Activated T-cell treated with anti-CD3 and anti-CD28 coated beads, Interleukin-2, amount 50 U/mL, for 48 hours (primary cell): ENCODE results near the gene IRF2BP2.

Experiments
- DNase-seq, 2 experiments: peaks; one replicate each; pipeline ENCODE4 v3.0.0-alpha.2; 2020

IRF2BP2 gene

GRCh38 chr1:234633246-234634003, 23.4 kb upstream of the IRF2BP2 start:
- no peak for DNase-seq

GRCh38 chr1:234632225-234632624, 22.2 kb upstream of the IRF2BP2 start:
- DNase-seq = no peak

GRCh38 chr1:234631721-234632125, 21.7 kb upstream of the IRF2BP2 start:
- DNase-seq = no peak

GRCh38 chr1:234629026-234629425, 19.0 kb upstream of the IRF2BP2 start:
- DNase-seq = no peak

GRCh38 chr1:234628089-234628488, 18.1 kb upstream of the IRF2BP2 start:
- no peak for DNase-seq

- no peak for DNase-seq
These were observed 17.3 kb upstream of the IRF2BP2 start for GRCh38 chr1:234627009-234627950.

- DNase-seq = no peak
These were observed 16.4 kb upstream of the IRF2BP2 start for GRCh38 chr1:234626391-234626790.

- no peak for DNase-seq
These were observed 14.7 kb upstream of the IRF2BP2 start for GRCh38 chr1:234624724-234625117.

GRCh38 chr1:234621657-234622335, 11.8 kb upstream of the IRF2BP2 start:
- DNase-seq = no peak

- DNase-seq = no peak
These were observed 11.1 kb upstream of the IRF2BP2 start for GRCh38 chr1:234621127-234621468.

GRCh38 chr1:234620272-234621126, 10.5 kb upstream of the IRF2BP2 start:
- DNase-seq = no peak

- DNase-seq = no peak
These were observed 9.8 kb upstream of the IRF2BP2 start for GRCh38 chr1:234619794-234620247.

- no peak for DNase-seq
These were observed 9.1 kb upstream of the IRF2BP2 start for GRCh38 chr1:234619071-234619480.

- DNase-seq = no peak
These were observed 8.7 kb upstream of the IRF2BP2 start for GRCh38 chr1:234618737-234619049.

- no peak for DNase-seq
These were observed 8.2 kb upstream of the IRF2BP2 start for GRCh38 chr1:234617986-234618736.

GRCh38 chr1:234617131-234617985, 7.4 kb upstream of the IRF2BP2 start:
- DNase-seq = no peak

- no peak for DNase-seq
These were observed 6.7 kb upstream of the IRF2BP2 start for GRCh38 chr1:234616644-234617043.

GRCh38 chr1:234614081-234614489, 4.1 kb upstream of the IRF2BP2 start:
- no peak for DNase-seq

- DNase-seq = no peak
These were observed 3.3 kb upstream of the IRF2BP2 start for GRCh38 chr1:234613128-234613875.
